Renal cortex interstitium (tissue), 11 donors: ENCODE data around the gene GNPTAB. TPM values are rescaled to one million over a fixed set of nuclear protein-coding genes. Genes with fewer than 3 reads are reported as not detected.
"Not testable (repeated sequence)": the region's sequence is repeated elsewhere in the genome, so short reads cannot be mapped to it uniquely, and the experiment has no call there.

Experiments
- DNase-seq, 11 donors: peaks; one replicate each; pipeline ENCODE4 v3.0.0-alpha.2; 2013; ENCODE audit warnings: low read depth in 9 of 11, low spot score in 4 of 11; ENCODE audit errors: extremely low read depth in 1 of 11
- polyA plus RNA-seq, 3 donors: library from polyadenylated mRNA; unstranded; fragments of 120-200 nt; gene quantifications; one replicate each; pipeline ENCODE4 v1.2.1, GENCODE V29; 2013; ENCODE audit not compliant: insufficient read length in 3 of 3

The GNPTAB gene
- polyA plus RNA-seq, 3 donors: 32.8 to 38.8 (median 36.9) TPM

DNA sequence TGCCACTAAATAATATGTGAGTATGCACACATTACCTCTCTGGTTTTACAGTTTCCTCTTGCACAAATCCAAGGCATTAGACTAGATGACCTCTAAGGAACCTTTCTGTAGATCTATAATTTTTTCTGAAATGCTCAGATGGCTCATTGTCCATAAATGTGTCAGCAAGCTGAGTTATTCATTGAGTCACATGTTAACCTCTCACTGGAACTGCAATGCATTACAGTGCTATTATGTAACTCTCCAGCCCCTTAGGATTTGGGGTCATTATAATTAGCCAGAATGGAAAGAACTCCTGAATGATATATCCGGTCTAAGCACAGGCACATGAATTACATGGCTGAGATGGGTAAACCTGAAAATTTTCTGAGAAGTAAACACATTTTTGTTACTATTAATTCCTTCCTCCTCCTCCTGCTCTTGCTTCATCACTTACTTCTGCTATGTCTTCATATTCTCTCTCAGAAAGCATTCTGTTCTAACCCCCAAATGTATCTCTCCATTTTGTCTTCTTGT, 26.3 kb upstream of the GNPTAB start:
- DNase-seq: peak in 5 of 11 donors; percentile 13 to 43 (median 19)

GRCh38 chr12:101856614-101857013, 25.9 kb upstream of the GNPTAB start:
- DNase-seq: not testable (repeated sequence)

DNA sequence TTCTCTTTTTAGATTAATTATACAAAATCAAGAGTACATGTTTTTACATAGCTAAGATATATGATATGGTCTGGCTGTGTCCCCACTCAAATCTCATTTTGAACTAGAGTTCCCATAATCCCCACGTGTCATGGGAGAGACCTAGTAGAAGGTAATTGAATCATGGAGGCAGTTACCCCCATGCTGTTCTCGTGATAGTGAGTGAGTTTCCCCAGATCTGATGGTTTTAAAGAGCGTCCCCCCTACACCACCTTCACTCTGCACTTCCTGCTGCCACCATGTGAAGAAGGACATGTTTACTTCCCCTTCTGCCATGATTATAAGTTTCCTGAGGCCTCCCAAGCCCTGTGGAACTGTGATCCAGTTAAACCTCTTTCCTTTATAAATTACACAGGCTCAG, 25.2 kb upstream of the GNPTAB start:
- no peak for DNase-seq

DNA sequence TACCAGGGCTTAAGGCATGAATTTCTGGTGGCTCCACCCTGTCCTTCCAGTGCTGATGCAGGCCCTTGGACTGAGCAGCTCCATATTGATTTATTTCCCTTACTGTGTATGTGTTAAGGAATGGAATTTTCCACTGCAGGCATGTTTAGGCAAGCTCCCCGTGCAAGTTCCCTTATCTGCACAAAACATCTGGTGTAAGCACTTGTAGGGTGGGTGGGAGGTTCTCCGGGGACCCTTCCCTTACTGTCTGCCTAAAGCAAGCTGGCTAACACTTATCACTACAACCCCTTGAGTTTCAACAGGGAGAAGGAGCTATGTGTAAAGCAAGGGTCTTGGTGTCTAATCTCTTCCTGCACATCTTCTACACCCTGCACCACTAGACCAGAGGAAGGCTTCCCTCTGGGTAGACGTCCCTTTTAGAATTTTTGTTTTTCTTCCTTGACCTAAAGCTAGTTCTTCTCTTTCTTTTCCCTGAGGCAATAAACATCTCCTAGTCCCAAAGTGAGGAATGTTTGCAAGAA, 24.7 kb upstream of the GNPTAB start:
- DNase-seq: peak in 5 of 11 donors; percentile 9 to 41 (median 20)

DNA sequence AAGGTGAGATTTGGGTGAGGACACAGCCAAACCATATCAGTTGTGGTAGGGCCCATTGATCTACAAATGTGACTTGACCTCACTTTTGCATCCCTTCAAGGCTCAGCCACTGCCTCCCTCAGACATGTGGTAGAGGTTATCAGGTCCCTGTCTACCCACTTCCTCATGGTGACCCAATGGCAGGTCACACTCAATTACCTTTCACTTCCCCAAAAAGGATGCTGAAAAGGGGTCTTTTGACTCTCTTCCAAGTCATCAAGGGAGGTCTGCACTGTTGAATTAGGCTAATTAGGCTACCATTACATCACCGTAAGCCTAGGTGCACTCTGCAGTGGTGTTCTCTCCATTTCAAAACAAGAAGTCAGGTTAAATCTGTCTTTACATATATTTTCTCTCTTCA, 24.0 kb upstream of the GNPTAB start:
- DNase-seq: no peak

DNA sequence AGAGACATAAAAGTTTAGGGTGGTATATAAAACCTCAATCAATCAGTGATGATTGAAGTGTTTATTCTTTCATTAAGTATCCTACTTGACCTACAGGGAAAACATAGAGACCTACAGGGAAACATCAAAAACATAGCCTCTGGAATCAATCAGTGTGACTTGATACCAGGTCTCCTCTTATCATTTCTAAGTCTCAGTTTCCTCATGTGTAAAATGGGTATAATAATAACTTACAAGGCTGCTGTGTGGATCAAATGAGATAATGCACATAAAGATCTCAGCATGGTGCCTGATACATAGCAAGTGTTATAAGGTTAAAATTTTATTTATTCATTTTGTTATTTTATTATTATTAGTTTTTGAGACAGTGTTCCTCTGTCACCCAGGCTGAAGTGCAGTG, 22.2 kb upstream of the GNPTAB start:
- DNase-seq: no peak

DNA sequence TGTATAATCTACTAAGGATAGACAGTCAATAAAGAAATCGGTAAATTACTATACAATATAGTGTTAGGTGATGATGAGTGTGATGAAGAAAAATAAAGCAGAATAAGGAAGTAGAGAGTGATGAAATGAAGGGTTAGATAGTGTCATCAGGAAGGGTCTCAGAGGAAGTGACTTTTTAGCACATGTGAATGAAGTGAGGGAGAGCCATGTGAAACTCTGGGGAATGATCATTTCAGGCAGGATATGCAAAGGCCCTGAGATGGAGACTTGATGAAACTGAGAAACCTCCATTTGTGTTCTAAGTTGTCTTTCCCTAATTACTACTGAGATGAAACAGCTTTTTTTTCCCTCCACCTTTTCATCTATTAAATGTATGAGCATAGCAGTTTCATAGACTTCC, 19.4 kb upstream of the GNPTAB start:
- no peak for DNase-seq

DNA sequence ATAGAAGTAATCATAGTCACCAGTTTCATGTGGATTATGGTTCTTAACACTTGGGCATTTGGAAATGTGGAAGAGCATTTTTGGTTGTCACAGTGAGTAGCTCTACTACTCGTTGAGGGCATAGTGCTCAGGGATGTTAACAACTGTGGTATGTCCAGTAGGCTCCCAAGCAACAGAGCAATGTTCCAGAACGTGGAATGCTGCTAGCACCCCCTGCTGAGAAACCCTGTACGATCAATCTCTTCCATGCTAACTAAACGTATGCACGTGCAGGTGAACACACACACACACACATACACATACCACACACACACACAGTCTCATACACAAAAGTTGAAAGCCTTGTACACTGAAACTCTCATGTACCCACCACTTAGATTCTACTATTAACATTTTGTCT, 16.6 kb upstream of the GNPTAB start:
- DNase-seq: no peak

DNA sequence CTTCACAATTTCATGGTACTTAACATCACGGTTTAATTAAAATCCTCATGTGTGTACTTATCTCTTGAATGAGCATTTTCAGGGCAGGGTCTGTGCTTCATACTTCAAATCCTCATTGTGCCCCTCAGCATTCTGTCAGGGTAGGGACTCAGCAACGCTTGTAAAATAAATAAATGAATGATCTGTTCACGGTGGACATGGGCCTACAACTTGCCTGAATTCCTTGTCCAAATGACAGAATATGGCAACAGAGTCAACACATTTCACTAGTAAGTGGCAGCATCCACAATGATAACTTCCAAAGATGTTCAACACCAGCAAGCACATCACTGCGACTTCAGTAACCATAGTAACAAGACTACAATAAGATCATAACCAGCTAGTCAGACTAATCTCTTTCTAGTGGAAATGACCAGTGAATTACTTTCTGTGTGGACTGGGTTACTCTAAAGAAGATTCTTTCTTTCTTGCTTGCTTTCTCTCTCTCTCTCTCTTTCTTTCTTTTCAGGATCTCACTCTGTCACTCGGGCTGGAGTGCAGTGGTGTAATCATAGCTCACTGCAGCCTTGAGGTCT, 14.5 kb upstream of the GNPTAB start:
- DNase-seq: no peak

GRCh38 chr12:101841069-101841468, 10.3 kb upstream of the GNPTAB start:
- DNase-seq: no peak

- peak in 5 of 11 donors; percentile 25 to 50 (median 41) for DNase-seq
Observed at GRCh38 chr12:101839324-101840283, 8.8 kb upstream of the GNPTAB start.

DNA sequence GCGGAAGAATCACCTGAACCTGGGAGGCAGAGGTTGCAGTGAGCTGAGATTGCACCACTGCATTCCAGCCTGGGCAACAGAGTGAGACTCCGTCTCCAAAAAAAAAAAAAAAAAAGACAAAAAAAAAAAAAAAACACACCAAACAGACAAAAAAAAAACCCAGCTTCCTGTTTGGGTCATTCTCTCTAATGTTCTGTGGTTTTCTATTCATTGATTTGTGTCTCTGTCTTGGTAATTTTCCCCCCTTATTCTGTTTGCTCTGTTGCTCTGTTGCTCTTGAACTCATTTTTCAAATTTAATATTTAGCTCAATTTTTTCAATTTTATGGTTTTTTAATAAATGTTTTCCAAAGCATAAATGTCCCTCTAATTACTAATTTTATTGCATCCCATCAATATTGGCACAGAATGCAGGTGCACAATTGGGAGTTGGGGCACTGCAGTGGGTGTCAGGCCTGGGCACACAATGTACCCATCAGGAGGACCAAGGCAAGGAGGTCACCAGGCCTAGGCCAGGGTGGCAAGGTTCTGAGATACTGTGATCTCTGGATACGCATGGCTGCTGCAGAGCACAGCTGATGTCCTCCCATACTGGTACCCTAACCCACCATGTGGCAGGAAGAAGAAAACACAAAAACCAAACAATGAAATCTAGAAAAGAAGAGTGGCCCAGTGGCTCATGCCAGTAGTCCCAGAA, 8.0 kb upstream of the GNPTAB start:
- no peak for DNase-seq

- no peak for DNase-seq
Observed at GRCh38 chr12:101832030-101832429, 1.3 kb upstream of the GNPTAB start.

- peak in 4 of 11 donors; percentile 4 to 30 (median 14) for DNase-seq
Observed at GRCh38 chr12:101829639-101830366, 956 bp downstream of the GNPTAB start.

DNA sequence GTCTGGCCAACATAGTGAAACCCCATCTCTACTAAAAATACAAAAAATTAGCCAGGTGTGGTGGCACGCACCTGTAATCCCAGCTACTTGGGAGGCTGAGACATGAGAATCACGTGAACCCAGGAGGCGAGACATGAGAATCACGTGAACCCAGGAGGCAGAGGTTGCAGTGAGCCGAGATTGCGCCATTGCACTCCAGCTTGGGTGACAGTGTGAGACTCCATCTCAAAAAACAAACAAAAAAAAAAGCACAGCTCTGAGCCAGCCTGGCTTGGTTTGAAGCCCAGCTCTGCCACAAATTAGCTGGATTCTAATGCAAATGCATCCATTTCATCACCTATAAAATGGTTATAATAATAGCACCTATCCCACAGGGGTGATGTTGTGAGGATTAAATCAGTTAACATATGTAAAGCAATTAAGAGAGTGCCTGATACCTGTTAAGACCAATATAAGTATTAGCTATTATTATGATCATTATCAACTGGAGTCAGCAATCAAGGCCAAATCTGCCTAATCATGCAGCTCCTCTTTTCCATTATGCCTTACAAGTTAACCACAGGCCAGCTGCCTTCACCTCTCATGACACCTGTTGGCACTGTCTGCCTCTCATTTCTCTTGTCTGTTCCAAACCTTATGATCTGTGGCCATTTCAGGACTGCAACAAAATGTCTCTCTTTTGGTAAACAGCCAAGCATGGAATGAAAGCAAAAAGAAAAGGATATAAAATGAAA, 2.1 kb downstream of the GNPTAB start:
- no peak for DNase-seq

DNA sequence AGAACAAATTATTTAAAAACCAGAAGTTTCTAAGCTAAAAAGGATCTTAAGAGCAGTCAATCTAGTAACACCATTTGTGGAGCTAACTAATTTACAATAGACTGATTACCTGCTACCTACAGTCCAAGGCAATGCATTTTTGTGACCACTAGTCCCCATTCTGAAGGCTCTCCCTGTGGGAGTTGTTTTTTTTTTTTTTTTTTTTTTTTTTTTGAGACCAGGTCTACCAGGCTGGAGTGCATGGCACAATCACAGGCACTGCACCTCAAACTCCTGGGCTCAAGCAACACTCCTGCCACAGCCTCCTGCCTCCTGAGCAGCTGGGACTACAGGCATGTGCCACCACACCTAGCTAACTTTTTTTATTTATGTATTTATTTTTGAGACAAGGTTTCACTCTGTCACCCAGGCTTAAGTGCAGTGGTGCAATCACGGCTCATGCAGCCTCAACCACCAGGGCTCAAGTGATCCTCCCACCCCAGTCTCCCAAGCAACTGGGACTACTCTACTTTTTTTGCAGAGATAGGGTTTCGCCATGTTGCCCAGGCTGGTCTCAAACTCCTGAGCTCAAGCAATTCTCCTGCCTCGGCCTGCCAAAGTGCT, 3.9 kb downstream of the GNPTAB start:
- DNase-seq: no peak

DNA sequence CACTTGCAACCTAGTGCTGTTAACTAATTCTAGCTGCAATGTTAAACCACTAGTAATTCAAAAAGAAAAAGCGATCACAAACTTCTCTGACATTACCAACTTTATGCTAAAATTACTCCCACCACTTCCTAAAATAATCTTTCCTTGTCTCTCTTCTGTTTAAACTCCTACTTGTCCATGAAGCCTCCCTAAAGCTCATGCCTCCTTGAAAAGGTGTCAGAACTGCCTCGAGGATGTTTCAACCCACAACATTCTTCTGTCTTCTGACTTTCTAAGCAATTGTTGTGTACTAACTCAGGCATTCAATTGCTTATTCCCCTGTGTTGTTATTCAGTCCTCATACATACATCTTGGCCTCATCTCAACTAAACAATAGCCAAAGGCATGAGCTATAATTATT, 5.9 kb downstream of the GNPTAB start:
- DNase-seq: no peak

DNA sequence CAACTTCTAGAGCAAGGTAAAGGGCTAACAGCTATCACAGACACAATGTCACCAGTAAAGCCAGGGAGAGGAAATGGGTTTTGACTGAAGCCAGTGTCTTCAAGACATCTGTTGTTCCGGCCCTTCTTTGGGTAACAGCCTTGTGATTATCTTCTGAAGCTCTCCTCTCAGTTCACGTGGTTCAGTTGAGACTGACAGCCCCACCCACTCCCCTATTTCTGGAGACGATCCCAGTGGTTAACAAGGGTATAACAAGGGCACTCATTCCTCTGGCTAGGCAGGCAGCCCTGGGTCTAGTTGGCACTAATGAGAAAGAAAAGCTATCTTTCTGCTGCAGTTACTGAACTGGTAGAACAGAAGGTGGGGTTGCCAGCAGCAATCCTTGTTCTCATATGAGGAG, 6.9 kb downstream of the GNPTAB start:
- DNase-seq: no peak
